DMS153 (cell line): ENCODE data around the gene NR5A2.
A peak's percentile ranks its signal among the peaks of the same experiment; 100 is the strongest.

Source experiments
- DNase-seq: peaks from one replicate; lab custom pipeline; 2025; lab: John Stamatoyannopoulos, UW

The NR5A2 gene

DNA sequence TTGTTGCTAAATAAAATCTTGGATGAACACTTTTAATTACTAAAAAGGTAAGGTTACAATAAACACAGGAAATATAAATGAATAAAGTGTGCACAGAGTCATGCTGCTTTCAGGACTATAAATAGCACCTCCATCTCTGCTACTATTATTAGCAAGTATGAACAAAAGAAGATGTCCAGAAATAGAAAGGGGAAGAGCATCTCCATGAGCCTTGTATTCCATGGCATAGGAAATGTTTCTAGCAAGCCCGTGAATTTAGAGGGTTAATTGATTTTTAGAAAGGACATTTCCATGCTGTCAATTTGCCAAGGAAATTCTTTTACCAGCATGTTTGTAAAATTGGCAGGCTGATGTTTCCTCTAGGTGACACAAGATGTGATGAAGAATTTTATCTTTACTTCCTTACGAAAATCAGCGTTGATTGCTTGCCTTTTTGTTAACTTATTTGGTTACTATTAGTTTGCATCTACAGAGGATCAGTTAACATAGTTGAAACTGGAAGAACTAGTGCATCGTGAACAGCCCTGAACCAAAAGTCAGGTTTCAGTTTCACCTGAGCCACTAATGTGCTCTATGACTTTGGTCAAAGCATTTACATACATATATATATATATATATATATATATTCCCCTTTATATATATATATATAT lies 45.3 kb downstream of the NR5A2 start:
- DNase-seq: no peak

DNA sequence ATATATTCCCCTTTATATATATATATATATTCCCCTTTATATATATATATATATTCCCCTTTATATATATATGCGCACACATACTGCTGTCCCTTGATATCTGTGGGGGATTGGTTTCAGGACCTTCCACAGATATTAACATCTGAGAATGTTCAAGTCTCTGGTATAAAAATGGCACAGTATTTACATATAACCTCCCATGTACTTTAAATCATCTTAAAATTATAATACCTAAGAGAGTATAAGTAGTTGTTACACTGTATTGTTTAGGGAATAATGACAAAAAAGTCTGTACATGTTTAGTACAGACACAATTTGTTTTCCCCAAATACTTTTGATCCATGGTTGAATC lies 45.8 kb downstream of the NR5A2 start:
- no peak for DNase-seq

DNA sequence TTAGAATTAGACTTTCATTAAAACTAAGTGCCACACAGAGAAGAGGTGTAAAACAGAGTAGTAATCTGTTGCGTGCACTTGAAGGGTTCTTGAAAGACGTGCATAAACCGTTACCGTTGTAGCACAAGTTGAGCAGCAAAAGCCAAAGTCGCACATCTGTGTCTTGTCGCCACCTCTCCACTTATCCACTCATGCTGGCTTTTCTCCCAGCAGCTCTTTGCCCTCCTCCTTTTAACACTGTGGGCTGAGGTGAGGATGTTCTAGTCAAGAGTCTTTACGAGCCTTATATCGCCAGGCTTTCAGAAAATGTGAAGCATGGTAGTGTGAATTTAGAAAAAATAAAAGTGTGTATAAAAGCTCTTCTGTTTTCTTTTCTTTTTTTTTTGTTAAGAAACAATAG lies 48.0 kb downstream of the NR5A2 start:
- no peak for DNase-seq

DNA sequence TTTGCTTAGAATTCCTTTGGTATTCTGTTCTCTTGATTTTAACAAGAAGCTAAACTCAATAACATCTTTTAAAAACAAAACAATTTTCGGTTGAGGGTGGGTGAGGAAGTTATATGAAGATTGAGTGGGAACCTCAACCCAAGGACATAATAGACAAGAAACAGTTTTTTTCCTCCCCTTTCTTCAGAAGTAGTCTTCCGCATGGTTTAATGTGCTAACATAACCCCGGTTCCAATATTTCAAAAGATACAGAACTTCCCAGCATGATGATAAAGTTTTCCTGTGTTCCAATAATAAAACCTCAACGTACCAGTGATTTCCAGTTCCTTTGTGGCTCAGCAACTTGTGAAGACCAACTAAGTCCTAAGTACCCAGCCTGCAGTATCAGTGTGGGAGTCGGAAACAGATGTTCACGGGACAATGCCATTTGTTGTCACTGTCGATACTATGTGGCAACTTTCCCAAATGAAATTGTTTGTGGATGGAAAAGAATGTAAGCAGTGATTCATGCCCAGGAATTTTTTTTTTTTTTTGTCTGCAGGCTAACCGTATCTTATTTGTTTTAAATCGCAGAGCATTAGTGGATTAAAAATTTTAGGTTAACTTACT lies 48.5 kb downstream of the NR5A2 start:
- DNase-seq: no peak

DNA sequence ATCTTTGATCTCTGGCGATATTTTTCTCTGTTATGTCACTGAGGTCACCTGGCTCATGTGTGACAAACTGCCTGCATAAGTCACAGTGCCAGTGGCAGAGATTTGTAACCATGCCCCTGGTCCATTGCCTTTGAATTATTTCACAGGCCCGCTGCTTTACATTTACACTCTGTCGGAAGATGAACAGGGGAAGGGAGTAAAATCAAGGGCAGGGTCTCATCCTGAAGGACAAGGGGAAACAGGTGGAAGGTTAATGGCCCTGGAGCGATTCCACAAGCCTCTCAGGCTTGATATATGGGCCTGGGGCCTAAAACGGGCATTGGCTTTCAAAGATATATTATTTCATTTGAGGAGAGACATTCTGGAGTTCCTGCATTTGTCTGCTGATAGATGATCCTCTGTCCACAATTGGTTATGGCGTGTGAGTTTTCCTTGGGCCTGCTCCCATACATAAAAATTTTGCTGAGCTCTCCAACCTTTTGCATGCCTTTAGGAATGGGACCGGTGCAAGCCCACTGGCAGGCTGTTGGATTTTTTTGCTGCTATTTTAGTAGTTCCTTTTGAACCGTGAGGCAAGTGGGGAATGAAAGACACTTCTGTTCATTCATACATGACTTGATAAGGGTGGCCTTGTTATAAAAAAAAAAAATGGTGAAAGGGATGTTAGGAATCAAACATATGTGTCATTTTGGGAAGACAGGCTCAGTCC lies 51.9 kb downstream of the NR5A2 start:
- no peak for DNase-seq

DNA sequence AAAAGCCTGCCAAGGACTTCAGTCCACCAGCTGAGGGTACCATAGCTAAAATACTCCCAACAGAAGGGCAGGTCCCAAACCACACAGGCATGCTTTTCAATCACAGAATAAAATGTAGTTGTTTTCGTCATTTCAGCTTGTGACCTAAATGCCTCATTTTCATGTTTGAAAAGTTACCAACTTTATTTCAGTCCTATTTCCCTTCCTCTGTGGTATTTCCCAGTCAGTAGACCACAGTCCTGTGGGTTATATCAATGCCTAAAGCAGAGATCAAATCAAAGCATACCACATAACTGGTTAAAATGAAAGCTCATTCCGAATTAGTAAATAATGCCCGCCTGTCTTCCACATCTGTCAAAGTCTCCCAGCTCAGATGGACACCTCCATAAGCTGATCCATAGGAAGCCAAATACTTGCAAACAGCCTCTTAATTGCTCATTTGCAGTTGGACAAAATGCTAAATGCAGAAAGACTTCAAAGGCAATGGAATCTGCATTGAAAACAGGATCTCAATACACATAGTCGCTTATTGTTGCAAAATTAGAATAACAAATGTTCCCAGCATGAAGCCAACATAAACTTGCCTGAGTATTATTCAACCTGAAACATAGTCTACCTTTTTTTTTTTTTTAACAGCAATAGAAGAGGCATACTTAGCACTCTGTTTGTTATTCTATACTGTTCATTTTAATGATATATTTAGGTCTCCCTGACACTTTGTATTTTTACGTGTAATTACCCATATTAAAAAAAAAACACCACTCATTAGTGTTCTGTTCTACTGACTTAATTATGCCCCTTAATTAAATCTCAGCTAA lies 53.9 kb downstream of the NR5A2 start:
- DNase-seq: no peak

DNA sequence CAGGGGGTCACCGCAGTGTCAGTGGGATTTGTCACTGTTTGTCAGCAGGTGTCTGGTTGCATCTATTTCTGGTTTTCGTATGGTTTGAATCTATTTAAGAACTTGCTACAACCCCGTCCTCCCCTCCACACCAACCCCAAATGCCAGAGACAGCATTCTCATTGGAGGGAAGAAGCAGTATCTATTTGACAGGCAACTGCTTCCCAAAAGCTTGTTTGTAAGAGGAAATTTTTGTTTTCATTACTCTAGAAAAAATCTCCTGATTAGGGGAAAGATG lies 54.4 kb downstream of the NR5A2 start:
- no peak for DNase-seq

DNA sequence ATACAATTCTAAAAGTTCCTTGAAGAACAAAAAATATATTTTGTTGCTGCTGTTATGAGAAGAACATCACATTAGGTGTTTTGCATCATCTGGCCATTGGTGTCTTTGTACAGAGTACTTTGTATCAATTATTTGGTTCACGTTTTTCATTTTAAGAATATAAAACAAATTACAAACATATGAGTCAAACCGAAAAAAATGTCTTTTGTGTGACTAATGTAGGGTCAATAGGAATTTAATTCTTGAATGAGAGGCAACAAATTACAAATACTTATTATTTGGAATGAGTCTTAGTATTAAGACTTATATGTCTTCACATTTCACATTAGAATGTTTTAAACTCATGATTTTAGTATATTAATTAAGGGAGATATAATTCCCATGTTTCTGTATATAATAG lies 54.8 kb downstream of the NR5A2 start:
- no peak for DNase-seq

DNA sequence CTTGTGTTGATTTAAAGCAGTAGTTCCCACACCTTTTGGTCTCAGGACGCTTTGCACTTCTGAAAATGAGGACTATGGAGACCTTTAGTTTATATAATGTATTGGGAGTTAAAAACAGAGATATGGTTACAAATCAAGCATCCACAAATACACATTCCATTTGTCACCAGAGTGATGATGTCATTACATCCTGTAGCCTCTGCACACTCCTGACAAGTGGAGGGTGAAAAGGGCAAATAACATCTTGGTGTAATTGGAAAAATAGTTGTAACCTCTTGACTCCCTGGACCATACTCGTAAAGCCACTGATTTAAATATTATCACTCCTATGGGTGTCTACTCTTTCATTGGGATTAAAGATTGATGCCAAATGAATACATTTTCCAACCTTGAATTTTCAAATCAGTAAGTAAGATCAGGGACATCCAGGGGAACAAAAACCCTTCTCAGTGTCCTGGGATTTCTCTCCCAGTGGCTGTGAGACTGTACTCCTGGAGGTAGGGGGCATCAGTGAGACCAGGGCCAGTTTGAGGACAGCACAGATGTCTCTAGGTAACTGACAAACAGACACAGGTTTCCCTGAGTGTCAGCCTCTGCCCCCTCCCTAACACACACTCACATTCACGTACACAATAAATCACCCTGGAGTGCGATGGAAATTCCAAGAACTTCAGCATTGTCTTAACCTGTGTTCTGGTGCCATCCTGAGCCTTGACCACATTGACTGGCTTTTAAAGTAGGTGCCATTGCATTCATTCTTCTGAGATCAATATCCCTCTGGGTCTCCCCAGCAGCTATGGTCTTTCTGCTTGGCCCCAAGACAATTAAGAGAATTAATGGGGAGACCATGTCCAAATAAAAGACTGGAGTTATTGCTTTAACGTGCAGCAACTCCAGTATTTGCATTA lies 63.0 kb downstream of the NR5A2 start:
- DNase-seq: no peak

DNA sequence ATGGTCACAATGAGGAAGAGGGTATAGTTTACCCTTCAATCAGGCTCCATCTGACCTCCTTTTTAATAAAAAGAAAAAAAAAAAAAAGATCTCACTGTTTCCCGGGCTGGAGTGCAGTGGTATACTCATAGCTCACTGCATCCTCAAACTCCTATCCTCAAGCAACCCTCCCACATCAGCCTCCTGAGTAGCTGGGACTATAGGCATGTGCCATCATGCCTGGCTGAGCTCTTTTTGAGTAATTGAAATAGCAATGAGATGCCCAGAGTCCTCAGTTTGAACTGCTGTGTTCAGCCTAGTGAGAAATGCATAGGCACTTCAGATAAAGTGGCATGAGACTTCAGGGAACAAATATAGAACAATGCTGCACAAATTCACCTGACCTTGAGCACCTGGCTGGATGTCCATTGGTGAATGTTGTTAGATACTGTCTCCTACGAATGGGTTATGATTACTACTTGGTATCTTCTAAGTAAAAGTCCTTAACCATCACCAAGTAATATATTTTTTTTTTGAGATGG lies 67.6 kb downstream of the NR5A2 start:
- DNase-seq: no peak

DNA sequence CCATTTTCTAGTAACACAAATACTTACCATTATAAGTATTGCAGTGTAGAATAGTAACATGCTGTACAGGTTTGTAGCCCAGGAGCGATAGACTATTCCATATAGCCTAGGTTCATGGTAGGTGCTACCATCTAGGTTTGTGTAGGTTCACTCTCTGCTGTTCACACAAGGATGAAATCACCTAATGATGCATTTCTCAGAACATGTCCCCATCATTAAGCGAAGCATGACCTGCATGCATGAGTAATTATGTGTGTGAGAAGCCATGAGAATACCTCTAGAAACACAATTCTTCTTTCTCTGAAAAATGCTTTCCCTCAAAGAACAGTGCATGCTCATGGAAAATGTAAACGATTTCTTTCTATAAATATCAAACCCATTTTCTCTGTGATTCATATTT lies 69.3 kb downstream of the NR5A2 start:
- DNase-seq: no peak

DNA sequence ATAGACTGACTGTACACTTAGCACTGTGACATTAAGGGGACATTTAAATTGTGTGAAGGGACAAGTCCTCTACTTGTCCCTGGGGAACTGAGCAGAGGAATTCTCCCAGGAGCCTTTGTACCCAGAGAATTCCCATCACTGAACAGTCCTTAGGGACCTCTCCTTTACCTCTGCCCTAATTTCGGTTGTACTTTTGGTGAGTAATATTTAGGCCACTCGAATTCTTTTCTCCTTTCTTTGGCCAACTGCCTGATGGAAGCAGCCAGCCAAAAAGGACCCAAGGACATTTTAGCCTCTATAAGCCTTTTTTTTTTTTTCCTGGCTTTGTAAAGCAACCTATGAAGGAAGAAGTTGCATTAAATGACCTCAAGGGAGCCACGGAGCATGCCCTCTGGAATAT lies 71.5 kb downstream of the NR5A2 start:
- DNase-seq: no peak

DNA sequence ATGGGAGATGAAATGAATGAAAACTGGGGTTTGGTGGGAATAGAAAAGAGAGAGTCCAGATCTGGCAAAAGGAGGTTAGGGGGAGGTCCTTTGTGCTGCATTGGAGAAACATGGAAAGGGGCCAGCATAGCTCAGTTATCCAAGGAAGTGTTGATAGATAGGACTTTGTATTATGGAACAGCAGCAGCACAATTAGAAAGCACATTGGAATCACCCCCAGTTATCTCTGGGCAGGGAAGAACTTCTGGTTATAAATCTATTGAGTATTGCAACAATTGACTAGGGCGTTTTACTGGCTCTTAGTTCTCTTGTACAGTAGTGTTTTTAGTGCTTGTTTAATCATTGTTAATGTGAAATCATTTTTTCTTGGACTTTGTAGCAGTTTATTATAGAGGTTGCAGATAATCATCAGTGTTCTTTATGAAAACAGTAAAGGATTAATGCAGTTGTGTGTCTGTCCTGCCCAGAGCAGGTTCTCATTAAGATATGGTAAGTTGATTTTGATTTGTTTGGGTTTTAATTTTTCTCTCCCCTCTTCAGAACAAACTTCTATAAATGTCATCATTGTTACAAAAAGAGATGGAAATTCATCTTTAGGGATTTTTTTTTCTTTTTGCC lies 76.6 kb downstream of the NR5A2 start:
- no peak for DNase-seq

DNA sequence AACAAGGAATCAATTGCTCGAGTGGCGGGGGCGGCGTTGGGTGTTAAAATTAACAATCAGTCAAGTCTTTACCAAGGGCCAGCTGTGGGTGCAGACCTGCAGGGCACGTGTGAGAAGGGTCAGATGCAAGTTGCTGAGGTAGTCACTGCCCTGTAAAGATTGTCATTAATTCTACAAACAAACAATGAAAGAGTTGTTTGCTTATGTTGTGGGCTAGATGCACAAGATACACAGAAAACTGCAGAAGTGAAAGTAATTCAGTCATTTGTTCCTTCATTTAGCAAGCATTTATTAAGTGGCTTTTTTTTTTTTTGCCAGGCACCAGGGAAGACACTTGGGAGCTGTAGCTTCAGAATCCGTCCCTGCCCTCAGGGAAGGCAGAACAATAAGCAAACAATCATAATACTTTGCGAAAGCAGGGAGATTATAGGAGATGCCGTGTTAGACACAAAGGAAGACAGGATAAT lies 79.5 kb downstream of the NR5A2 start:
- no peak for DNase-seq

DNA sequence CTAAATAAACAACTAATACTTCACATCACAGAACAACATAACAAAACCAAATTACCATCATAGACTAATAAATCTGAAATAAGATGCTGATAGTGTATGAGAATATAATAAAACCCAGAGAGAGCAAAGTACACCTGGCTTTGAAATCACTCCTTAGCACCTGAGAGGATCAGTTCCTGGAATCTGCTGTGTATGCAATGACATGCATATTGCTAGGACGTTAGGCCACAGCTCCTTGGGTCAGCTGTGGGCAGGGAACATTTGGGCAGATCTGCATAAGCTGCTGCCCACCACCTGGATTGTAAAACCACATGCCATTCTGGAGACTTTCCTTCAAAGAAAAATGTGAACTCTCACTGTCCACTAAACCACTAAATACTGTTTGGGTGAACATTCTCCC lies 81.1 kb downstream of the NR5A2 start:
- no peak for DNase-seq

DNA sequence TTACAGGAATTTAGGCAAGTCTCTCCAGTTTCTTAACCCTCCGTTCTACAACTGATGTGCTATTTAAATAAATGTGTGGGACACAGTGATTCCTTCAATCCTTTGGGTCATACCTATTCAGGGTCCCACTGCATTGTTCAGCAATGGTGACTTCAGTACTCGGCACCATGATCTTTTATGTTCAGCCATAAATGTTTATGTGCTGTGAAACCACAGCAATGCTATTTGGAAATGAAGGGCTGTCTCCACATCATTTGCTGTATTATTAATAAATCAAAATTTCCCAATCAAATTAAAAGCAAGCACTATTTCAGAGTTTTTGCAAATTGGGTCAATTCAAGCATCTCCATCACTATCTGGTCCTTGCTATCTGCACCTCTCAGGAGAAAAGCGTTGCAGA lies 84.8 kb downstream of the NR5A2 start:
- DNase-seq: no peak

DNA sequence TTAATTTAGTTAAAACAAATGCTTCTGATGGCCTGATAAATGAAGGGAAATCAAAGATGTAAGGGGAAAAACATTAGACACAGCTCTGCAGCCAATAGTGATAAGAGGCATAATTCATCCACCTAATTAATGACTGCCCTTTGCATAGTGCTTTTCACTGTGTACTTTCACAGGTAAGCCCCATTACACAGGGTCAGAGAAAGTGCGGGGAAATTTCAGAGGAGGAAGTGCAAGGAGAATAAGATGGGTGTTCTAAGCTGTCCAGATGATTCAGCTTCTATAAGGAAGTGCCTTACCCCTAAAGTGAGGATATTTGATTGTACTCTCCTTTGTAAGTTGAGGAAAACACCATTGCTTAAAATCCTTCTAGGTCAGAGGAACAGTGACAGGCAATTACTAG lies 88.0 kb downstream of the NR5A2 start:
- no peak for DNase-seq

DNA sequence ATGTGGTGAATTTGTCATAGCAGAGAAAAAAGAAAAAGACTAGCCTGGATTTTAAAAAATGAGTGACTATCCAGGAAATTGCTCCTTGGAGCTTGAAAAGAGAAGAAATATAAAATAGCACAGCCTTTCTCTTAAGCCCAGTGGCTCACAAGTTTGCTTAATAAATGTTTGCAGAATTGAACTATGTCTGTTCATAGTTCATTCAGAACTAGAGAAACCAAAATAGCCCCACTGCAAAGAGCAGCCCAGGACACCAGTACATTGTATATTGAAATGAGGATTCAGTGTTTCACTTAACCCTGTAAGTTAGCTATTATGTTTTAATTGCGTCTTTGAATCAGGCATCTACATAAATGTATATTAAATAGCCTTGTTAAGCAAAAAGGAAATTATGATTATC lies 88.8 kb downstream of the NR5A2 start:
- no peak for DNase-seq

DNA sequence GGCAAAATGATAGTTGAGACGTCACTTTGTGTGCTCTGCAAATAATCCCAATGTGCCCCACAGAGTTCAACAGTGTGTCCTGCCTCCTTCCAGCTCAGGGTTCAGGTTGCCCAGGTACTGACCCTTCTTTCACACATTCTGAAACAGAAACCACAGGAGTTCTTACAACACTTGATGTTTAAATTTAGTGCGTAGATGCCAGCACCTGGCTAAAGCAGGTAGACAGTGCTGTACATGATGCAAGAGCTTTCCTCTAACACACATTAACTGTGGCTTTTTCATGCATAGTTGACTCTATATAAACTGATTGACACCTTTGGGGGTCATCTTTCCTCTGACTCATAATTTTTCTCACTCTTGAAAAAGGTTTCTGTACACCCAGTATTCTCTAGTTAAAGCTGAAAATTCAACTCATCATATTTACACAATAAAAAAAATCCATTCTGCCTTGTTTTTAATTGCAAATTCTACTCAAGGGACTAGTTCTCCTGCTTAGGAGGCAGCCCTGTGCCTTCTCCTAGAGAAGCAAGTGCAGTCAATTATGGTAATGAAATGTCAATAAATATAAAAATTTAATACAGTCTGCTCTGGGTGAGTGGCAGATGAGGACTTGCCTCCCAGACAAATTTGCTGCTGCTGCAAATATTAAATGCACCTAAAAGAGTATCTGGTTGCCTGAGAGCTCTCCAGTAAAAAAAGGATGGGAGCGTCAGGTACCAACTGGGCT lies 91.4 kb downstream of the NR5A2 start:
- DNase-seq: peak; percentile 42

DNA sequence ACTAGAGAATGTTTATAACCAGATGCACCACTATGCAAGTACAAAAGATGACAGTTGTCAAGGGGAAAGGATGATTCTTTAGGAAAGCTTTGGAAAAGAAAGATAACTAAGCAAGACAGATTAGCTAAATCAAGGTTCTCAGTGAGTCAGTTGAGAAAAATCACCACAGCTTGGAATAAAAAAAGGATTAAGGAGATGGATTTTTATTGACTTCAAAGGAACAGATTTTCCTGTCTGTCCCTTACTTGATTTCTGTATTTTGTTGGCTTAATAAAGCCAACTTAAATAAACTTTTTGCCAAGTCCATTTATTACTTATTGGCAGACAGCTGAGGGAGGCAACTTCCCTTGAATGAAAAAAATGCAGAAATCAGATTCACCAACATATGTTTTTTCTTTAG lies 93.9 kb downstream of the NR5A2 start:
- no peak for DNase-seq

DNA sequence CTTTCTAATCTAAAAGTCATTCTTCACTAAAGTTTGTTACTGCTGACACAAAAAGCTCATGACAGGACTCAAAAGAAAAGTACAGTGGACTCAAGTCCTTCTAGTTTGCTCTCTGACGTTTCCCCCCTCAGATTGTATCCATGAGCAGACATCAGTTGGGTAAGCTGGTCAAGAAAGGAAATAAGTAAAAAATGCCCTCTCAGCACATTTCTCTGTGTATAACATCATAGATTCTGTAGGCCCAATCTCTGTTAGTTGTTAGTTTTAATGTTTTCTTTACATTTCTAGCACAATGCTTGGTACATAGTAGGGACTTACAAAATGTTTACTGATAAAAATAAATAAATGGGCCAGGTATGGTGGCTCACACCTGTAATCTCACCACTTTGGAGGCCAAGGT lies 96.8 kb downstream of the NR5A2 start:
- DNase-seq: no peak
